Parathyroid adenoma (tissue), 2 donors: Measurements from ENCODE around the gene KIF26B.

Source experiments
- H2AFZ ChIP-seq: fragments of 300-600 bp; sonication (generic); one replicate; pipeline ENCODE4 v1.7.0; 2017; ENCODE audit warnings: antibody characterized with exemption, mild to moderate bottlenecking
- H3K27ac ChIP-seq: fragments of 300-600 bp; sonication (generic); one replicate; pipeline ENCODE4 v1.7.0; 2017
- H3K27me3 ChIP-seq: fragments of 300-600 bp; sonication (generic); one replicate; pipeline ENCODE4 v1.7.0; 2017; ENCODE audit warnings: low read length; ENCODE audit not compliant: control insufficient read depth, insufficient read depth
- H3K36me3 ChIP-seq: fragments of 300-600 bp; sonication (generic); one replicate; pipeline ENCODE4 v1.7.0; 2017; ENCODE audit warnings: low read length; ENCODE audit not compliant: control insufficient read depth, insufficient read depth
- H3K4me1 ChIP-seq: fragments of 300-600 bp; sonication (generic); one replicate; pipeline ENCODE4 v1.7.0; 2017; ENCODE audit warnings: control low read depth
- H3K4me2 ChIP-seq: fragments of 300-600 bp; sonication (generic); one replicate; pipeline ENCODE4 v1.7.0; 2017; ENCODE audit warnings: low read length
- H3K4me3 ChIP-seq: fragments of 300-600 bp; sonication (generic); one replicate; pipeline ENCODE4 v1.7.0; 2017; ENCODE audit warnings: low read depth, low read length
- H3K79me2 ChIP-seq: fragments of 300-600 bp; sonication (generic); one replicate; pipeline ENCODE4 v1.7.0; 2017; ENCODE audit warnings: control low read depth
- H3K9ac ChIP-seq: fragments of 300-600 bp; sonication (generic); one replicate; pipeline ENCODE4 v1.7.0; 2017; ENCODE audit warnings: mild to moderate bottlenecking
- H3K9me3 ChIP-seq: fragments of 300-600 bp; sonication (generic); one replicate; pipeline ENCODE4 v1.7.0; 2017; ENCODE audit warnings: low read length; ENCODE audit not compliant: control insufficient read depth
- TF ChIP-seq, protein P1 (sequence below): fragments of 300-600 bp; sonication (generic); IDR thresholded peaks from one replicate; pipeline ENCODE4 v1.7.0; 2017; ENCODE audit warnings: antibody characterized with exemption, mild to moderate bottlenecking
- donor health status: primary hyperparathyroidism.

The KIF26B gene

GRCh38 chr1:245419989-245420388 is 265.2 kb downstream of the KIF26B start:
- TF ChIP-seq, protein P1, sequence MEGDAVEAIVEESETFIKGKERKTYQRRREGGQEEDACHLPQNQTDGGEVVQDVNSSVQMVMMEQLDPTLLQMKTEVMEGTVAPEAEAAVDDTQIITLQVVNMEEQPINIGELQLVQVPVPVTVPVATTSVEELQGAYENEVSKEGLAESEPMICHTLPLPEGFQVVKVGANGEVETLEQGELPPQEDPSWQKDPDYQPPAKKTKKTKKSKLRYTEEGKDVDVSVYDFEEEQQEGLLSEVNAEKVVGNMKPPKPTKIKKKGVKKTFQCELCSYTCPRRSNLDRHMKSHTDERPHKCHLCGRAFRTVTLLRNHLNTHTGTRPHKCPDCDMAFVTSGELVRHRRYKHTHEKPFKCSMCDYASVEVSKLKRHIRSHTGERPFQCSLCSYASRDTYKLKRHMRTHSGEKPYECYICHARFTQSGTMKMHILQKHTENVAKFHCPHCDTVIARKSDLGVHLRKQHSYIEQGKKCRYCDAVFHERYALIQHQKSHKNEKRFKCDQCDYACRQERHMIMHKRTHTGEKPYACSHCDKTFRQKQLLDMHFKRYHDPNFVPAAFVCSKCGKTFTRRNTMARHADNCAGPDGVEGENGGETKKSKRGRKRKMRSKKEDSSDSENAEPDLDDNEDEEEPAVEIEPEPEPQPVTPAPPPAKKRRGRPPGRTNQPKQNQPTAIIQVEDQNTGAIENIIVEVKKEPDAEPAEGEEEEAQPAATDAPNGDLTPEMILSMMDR = no peak
- Histone ChIP-seq H3K79me2 (no peaks in the 10 kb centered on the region), H3K36me3 (no peaks in the 10 kb centered on the region), H3K27me3 (no peaks in the 10 kb centered on the region), H3K9me3 (no peaks in the 10 kb centered on the region), H3K4me3 (no peak overlapping the region), H3K4me2 (no peak overlapping the region), H3K4me1 (no peaks in the 10 kb centered on the region), H3K27ac (no peak overlapping the region), H2AFZ (no peak overlapping the region), H3K9ac (no peak overlapping the region)

GRCh38 chr1:245420926-245421325 is 266.1 kb downstream of the KIF26B start:
- TF ChIP-seq, protein P1 = no peak
- H2AFZ ChIP-seq = no peak overlapping the region

DNA sequence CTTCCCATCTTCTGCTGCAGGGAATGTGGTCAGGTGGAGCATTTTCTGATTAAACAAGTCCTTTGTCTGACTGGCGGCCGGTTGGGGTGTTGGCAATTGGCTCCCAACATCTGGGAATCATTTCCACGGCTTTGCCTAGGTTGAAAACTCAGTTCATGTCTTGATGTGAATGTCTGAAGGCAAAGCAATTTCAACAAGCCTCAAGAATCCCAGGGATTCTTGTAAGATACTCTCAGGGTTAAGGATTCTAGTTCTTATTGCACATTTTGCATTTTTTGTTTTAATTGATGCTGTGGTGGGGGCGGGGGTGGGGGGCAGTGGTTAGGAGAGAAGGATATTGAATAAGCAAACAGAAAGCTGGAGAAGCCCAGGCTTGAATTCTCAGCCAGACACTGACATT is 273.9 kb downstream of the KIF26B start:
- Histone ChIP-seq H3K9ac (no peak overlapping the region), H3K9me3 (no peaks in the 10 kb centered on the region), H3K79me2 (no peaks in the 10 kb centered on the region), H2AFZ (no peak overlapping the region), H3K36me3 (no peaks in the 10 kb centered on the region), H3K4me3 (no peak overlapping the region), H3K27ac (no peak overlapping the region), H3K4me2 (no peak overlapping the region), H3K4me1 (no peaks in the 10 kb centered on the region), H3K27me3 (no peaks in the 10 kb centered on the region)
- TF ChIP-seq, protein P1 = no peak

More at GRCh38 chr1:245420926-245421325, 266.1 kb downstream of the KIF26B start:
- Histone ChIP-seq H3K4me2 (no peak overlapping the region), H3K79me2 (no peaks in the 10 kb centered on the region), H3K27me3 (no peaks in the 10 kb centered on the region), H3K4me3 (no peak overlapping the region), H3K36me3 (no peaks in the 10 kb centered on the region), H3K9me3 (no peaks in the 10 kb centered on the region), H3K4me1 (no peaks in the 10 kb centered on the region), H3K27ac (no peak overlapping the region), H3K9ac (no peak overlapping the region)

DNA sequence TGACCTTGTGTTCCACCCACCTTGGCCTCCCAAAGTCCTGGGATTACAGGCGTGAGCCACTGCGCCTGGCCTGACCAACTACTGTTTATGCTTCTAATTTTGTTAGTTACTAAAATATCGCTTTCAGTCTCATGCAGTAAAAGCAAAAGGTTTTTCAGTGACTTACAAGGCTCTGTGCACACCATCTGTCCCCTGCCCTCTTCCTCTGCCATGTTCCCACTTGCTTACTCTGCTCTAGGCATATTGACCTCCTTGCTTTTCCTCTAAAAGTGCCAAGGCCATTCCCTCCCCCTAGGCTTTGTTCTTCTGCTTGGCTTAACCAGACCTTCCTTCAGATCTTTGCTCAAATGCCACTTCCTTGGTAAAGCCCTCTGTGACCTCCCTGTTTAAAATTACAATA is 276.9 kb downstream of the KIF26B start:
- Histone ChIP-seq H3K4me1 (no peaks in the 10 kb centered on the region), H3K9ac (no peak overlapping the region), H2AFZ (no peak overlapping the region), H3K79me2 (no peaks in the 10 kb centered on the region), H3K4me3 (no peak overlapping the region), H3K27ac (no peak overlapping the region), H3K27me3 (no peaks in the 10 kb centered on the region), H3K36me3 (no peaks in the 10 kb centered on the region), H3K9me3 (no peaks in the 10 kb centered on the region), H3K4me2 (no peak overlapping the region)
- TF ChIP-seq, protein P1 = no peak

DNA sequence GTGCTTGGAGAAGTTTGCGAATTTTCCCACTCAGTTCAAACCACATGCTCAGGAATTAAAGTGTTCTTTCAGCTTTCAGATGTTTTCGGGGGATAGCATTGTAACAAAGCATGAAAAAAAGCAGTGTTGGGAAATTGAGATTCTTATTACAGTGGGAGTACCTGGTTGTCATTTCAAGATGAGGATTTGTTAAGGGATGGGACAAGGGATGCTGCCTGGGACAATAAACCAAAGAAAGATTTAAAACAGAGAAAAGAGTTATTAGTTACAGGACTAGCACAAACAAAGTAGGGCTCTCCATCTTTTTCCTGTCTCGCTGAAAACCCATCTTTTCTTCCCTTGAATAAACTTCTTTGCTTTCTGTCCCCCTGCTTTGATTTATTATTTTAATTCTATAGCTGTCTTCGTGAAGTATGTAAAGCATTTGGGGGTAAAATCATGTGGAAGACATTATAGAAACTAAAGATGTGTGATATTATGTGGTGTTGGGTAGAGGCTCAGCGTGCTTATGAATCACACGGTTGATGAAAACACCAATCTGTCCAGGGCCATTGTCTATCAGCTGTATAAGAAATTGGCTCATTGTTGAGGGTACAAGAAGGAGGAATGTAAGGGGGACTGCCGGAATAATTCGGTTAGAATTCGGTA is 277.6 kb downstream of the KIF26B start:
- Histone ChIP-seq H3K9ac (no peak overlapping the region), H3K27me3 (no peaks in the 10 kb centered on the region), H3K27ac (no peak overlapping the region), H3K36me3 (no peaks in the 10 kb centered on the region), H2AFZ (no peak overlapping the region), H3K79me2 (no peaks in the 10 kb centered on the region), H3K4me1 (no peaks in the 10 kb centered on the region), H3K4me3 (no peak overlapping the region), H3K4me2 (no peak overlapping the region), H3K9me3 (no peaks in the 10 kb centered on the region)
- TF ChIP-seq, protein P1 = no peak
